Choroid plexus epithelial cell (primary cell): ENCODE data around the gene SLC7A1.

ENCODE experiments used
- DNase-seq: peaks from one replicate; pipeline ENCODE4 v3.0.0-alpha.2; 2010; ENCODE audit warnings: low read depth
- H3K4me3 ChIP-seq: 2 replicates; pipeline ENCODE4 v1.5.1; 2011; ENCODE audit warnings: low read depth, mild to moderate bottlenecking, control low read depth, low read length, moderate library complexity
- CTCF ChIP-seq: conservative IDR thresholded peaks from 2 replicates; pipeline ENCODE4 v1.5.1; 2011; ENCODE audit warnings: low read depth, mild to moderate bottlenecking, control low read depth, inconsistent platforms, low read length, moderate library complexity

SLC7A1 gene

GRCh38 chr13:29577136-29578051, 18.1 kb downstream of the SLC7A1 start:
- no peak overlapping the region for H3K4me3 ChIP-seq
- TF ChIP-seq CTCF = no peak
- DNase-seq = no peak

GRCh38 chr13:29576581-29576980, 18.9 kb downstream of the SLC7A1 start:
- no peak for TF ChIP-seq CTCF
- no peak for DNase-seq
- no peak overlapping the region for H3K4me3 ChIP-seq

- no peak for DNase-seq
- no peak overlapping the region for H3K4me3 ChIP-seq
- TF ChIP-seq CTCF = no peak
Measured at GRCh38 chr13:29575098-29575497, 20.4 kb downstream of the SLC7A1 start.

GRCh38 chr13:29573190-29573589, 22.3 kb downstream of the SLC7A1 start:
- no peak for TF ChIP-seq CTCF
- peak; percentile 58 for DNase-seq
- H3K4me3 ChIP-seq = no peak overlapping the region

GRCh38 chr13:29572575-29572974, 22.9 kb downstream of the SLC7A1 start:
- H3K4me3 ChIP-seq = no peak overlapping the region
- DNase-seq = no peak
- TF ChIP-seq CTCF = no peak

GRCh38 chr13:29571876-29572570, 23.5 kb downstream of the SLC7A1 start:
- H3K4me3 ChIP-seq = no peak overlapping the region
- DNase-seq = no peak
- no peak for TF ChIP-seq CTCF
